Transverse colon (tissue), 4 donors: ENCODE measurements around the gene FBLN2.

Source experiments
- CTCF ChIP-seq, 5 experiments: fragments of 200-600 bp in 3 of 5; fragments of 450-650 bp in 2 of 5; sonication (generic) in 3 of 5; IDR thresholded peaks; 1 replicate in 2 of 5; 2 replicates in 3 of 5; pipeline ENCODE4 v1.5.1; 2016 to 2017; ENCODE audit warnings: antibody characterized with exemption in 5 of 5, inconsistent platforms in 3 of 5, mild to moderate bottlenecking in 2 of 5, moderate library complexity in 1 of 5
- POLR2A ChIP-seq: fragments of 450-650 bp; IDR thresholded peaks from one replicate; pipeline ENCODE4 v1.6.1; 2016; ENCODE audit warnings: antibody characterized with exemption, mild to moderate bottlenecking, moderate library complexity
- POLR2AphosphoS5 ChIP-seq, 3 donors: sonication (generic); formaldehyde crosslinking; IDR thresholded peaks; one replicate each; pipeline ENCODE4 v1.6.1; 2016; ENCODE audit warnings: antibody characterized with exemption in 3 of 3

GRCh38 chr3:13674538-13675185, 125.7 kb downstream of the FBLN2 start:
- TF ChIP-seq CTCF (IDR thresholded peaks at IDR 0.05) (no peak), POLR2A (no peak), POLR2AphosphoS5 (IDR thresholded peaks at IDR 0.05) (no peak)
